A673 (cell line): Measurements from ENCODE around the gene SYNGR3.

Experiments used
- CTCF ChIP-seq: fragments of 300-800, 200-600 bp; sonication (generic); conservative IDR thresholded peaks from 2 replicates; pipeline ENCODE4 v1.5.1; 2017; ENCODE audit warnings: low read depth, mild to moderate bottlenecking, antibody characterized with exemption, low read length, moderate library complexity, mixed read lengths
- EZH2 ChIP-seq: fragments of 200-600 bp; sonication (generic); IDR thresholded peaks from 2 replicates; pipeline ENCODE4 v1.6.1; 2017; ENCODE audit warnings: borderline replicate concordance, low read depth, mild to moderate bottlenecking, mixed read lengths, antibody characterized with exemption, low read length; ENCODE audit not compliant: poor library complexity, severe bottlenecking

DNA sequence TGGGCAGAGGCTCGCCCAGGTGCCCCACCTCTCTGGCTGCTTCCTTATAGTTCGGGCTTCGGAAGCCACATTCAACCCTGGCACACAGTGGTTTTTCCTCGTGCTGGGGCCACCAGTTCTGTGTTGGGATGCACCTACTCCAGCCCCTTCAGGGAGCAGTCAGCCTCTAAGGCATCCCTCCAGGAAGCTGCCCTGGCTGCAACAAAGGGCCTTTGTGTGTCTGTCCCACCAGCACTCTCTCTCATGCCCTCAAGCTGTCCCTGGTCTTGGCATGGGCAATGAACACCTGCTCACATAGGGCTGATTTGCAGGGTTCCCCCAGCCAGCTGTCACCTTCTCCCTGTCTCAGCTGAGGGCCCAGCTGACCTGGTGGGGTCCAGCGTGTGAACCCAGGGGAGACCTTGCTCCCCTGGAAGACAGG is 7.7 kb upstream of the SYNGR3 start:
- TF ChIP-seq EZH2 (no peak), CTCF (no peak)
